Measurements from ENCODE around the gene ADAMTSL3.

DNA sequence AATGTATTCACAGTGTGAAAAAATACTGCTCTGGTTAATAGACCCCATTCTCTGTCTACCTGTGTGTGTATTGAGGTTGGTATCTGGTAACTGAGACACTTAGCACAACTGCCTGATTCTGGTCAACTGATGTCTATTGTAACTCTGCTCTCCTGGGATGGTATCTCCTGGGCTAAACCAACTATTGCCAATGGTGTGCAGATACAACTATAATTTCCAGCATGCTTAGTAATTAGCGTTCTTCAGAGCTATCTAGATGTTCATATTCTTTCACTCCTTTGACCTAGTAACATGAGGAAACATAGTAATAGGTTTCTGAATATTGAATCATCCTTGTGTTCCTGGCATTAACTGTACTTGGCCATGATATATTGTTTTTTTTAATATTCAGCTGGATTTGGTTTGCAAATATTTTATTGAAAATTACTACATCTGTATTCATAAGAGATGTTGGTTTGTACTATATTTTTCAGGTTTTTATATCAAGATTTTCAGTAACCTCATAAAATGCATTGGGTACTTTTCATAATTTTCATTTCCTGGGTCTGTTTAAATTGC lies 16.8 kb downstream of the ADAMTSL3 start:
- TF ChIP-seq, protein P1, sequence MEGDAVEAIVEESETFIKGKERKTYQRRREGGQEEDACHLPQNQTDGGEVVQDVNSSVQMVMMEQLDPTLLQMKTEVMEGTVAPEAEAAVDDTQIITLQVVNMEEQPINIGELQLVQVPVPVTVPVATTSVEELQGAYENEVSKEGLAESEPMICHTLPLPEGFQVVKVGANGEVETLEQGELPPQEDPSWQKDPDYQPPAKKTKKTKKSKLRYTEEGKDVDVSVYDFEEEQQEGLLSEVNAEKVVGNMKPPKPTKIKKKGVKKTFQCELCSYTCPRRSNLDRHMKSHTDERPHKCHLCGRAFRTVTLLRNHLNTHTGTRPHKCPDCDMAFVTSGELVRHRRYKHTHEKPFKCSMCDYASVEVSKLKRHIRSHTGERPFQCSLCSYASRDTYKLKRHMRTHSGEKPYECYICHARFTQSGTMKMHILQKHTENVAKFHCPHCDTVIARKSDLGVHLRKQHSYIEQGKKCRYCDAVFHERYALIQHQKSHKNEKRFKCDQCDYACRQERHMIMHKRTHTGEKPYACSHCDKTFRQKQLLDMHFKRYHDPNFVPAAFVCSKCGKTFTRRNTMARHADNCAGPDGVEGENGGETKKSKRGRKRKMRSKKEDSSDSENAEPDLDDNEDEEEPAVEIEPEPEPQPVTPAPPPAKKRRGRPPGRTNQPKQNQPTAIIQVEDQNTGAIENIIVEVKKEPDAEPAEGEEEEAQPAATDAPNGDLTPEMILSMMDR (IDR thresholded peaks at IDR 0.05): no peak
- no peak for TF ChIP-seq POLR2A (IDR thresholded peaks at IDR 0.05)
